GM19468 (cell line): Measurements from ENCODE around the gene LRP5.
A peak's percentile ranks its signal among the peaks of the same experiment; 100 is the strongest.
"Not testable (repeated sequence)": the region's sequence is repeated elsewhere in the genome, so short reads cannot be mapped to it uniquely, and the experiment has no call there.

ENCODE experiments used
- ATAC-seq: cut with Tn5 transposase; IDR thresholded peaks from one replicate; pipeline ENCODE4 v1.9.1; 2021; ENCODE audit warnings: mild to moderate bottlenecking, moderate library complexity, moderate number of reproducible peaks; ENCODE audit not compliant: unreplicated experiment; ENCODE audit errors: extremely low read depth

Gene LRP5

DNA sequence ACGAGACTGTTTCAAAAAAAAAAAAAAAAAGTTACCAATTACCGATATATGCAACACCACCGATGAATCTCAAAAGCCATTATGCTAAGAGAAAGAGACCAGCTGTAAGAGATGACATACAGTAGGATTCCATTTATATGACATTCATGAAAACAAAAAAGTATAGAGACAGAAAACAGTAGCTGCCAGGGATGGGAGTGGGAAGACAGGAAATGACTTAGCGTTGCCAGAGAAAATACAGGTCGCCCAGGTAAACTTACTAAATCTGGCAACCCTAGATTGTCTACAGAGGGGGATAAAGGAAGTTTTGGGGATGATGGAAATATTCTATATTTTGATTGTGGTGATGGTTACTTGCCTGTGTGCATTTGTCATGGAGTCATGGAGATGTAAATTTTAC is 32.7 kb upstream of the LRP5 start:
- no peak for ATAC-seq

DNA sequence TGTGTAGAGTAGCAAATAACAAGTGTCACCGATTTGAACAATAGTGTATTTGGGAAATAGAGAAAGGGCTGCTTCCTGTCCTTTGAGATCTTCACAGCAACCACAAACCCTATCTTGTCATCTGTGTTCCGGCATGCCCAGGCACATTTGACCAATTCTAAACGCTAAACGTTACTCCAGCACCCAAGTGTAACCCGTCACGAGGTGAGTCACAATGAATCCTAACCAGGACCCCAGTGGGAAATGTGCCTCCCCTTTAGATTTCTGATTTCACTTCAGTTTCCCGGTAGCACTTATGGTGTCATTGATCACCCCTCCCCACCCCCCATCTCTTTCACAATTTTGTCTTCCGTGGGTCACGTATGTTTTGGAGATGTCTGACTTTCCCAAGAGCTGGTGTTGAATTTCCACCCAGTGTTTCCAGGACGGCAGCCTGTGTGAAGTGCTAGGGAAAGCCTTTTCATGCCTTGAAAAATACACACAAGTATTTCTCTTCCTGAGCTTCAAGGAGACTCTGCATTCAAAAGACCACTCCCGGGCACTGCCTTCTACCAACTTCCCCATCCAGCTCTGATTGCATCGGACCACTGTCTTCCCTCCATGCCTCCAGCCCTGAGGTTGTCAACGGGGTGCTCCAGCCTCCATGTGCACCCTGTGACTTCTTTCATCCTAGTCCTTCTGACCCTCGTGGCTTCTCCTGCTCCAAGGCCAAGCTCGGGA is 30.1 kb upstream of the LRP5 start:
- ATAC-seq: peak; percentile 63

- ATAC-seq: no peak
Measured at GRCh38 chr11:68282861-68283230, 29.5 kb upstream of the LRP5 start.

DNA sequence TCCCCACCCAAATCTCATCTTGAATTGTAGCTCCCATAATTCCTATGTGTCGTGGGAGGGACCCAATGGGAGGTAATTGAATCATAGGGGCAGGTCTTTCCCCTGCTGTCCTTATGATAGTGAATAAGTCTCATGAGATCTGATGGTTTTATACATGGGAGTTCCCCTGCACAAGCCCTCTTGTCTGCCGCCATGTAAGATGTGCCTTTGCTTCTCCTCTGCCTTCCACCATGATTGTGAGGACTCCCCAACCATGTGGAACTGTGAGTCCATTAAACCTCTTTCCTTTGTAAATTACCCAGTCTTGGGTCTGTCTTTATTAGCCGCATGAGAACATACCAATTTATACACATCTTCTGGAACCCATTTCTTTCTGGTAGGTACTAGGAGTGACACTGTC is 27.8 kb upstream of the LRP5 start:
- not testable (repeated sequence) for ATAC-seq

GRCh38 chr11:68287419-68287818 is 25.0 kb upstream of the LRP5 start:
- no peak for ATAC-seq

- ATAC-seq: no peak
Measured at GRCh38 chr11:68289456-68289855, 22.9 kb upstream of the LRP5 start.

- ATAC-seq: no peak
Measured at GRCh38 chr11:68293708-68294107, 18.7 kb upstream of the LRP5 start.

DNA sequence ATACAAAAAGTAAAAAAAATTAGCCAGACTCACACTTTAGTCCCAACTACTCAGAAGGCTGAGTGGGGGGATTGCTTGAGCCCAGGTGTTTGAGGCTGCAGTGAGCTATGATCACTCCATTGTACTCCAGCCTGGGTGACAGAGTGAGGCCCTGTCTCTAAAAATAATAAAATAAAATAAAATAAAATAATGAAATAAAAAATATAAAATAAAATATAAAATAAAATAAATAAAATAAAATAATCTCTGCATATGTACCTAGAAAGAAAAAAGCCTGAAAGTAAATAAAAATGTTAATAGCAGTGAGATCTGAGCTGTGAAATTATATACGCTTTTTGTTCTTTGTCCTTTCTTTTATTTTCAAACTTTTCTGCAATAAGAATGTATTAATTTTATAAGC is 17.1 kb upstream of the LRP5 start:
- no peak for ATAC-seq

- ATAC-seq: no peak
Measured at GRCh38 chr11:68295940-68296339, 16.5 kb upstream of the LRP5 start.

DNA sequence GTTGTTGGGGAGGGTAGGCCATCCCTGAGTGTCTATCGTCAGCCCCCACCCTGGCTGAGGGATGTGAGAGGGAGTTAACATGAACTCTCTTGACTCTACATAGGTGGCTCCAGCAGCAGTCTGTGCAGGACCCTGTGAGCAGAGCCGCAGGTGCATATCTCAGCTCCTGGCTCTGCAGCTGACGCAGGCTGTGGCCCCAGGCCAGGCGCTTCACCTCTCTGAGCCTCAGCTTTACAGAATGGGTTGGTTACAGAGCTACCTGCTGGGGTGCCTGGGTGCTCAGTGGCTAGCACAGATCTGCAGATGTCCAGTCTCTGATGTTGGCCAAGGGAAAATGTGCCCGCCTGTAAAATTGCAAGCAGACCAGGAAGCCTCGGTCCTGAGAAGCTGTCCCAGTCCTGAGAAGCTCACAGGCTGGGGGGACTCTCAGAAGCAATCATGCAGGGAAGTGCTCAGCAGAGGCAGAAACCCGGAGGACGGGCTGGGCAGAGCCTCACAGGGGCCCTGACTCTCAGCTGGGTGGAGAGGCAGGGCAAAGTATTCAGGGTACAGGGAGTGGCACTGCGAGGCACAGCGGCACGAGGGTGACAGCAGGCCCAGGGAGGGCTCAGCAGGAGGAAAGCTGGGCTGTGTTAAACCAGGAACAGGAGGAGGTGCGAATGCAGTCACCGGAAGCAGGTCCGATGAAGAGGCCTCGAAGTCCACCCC is 15.9 kb upstream of the LRP5 start:
- no peak for ATAC-seq

GRCh38 chr11:68297052-68297378 is 15.4 kb upstream of the LRP5 start:
- ATAC-seq: no peak

- no peak for ATAC-seq
Measured at GRCh38 chr11:68297494-68297811, 14.9 kb upstream of the LRP5 start.

DNA sequence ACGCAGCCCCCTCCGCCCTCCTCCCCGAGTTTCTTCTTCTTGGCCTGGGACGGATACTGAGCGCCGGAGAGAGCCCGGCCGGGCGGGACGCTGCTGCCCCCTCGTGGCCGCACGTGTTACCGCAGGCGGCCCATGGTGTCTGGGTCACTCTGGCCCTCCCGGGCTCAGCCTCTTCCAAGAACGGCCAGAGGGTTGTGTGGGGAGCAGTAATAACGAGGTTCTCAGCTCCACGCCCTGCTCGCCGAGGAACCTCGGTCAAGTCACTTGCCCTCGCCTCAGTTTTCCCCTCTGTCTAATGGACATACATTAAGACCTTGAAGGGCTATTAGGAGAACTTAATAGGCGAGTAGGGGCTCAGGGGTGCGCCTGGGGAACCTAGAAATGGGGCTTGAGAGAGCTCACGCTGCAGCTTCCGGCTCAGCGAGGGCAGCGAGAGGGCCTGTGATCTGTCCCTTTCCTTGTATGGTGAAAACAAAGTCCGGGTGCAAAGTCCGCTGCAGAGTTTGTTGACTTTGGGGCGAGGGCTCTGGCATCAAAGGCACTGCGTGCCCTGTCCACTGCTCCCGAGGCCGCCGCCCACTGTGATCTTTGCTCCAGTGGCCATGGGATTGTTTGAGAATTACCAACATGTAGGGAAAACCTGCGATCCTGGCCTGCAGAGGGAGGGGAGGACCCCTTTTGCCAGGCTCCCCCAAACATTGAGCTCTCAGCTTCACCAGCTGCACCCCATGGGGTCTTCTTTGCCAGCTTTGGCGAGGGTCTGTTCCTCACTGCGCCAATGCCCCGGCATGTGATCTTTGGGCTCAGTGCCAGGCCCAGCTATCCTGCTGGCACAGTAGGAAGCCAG is 14.4 kb upstream of the LRP5 start:
- no peak for ATAC-seq

DNA sequence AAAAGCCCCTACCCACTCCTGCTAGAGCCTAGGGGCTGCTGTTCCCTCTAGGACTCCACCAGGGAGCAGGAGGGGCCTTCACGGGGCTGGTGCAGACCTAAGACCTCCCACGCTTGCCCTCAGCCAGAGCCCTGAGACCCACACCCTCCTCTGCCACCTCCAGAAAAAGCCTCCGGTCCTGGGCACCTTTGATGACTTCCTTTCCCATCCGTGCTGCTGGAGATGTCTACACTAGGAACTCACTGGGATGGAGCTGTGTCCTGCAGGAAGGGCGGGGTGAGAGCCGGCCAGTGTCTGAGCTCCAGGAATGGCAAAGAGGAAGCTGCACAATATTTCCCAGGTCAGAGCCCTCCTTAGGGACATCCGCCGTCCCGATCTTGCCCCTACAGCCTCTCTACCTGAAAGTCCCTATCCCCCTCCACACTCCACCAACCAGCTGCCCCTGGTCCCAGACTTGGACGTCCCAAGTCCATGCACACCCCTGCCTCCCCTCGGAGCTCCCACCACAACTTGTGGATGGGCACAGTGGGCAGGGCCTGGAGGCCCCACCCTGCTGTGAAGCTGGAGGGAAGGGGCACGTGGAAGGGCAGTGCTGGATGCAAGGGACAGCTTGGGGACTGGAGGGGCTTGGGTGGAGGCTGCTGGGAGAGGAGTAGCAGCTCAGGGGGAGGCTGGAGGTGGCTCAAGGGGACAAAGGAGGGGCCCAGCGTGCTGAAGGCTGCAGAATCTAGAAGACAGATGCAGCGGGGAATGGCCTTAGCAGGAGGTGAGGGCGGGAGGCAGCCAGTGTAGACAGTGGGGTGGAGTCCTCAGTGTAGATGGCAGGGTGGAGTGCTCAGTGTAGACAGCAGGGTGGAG is 13.5 kb upstream of the LRP5 start:
- no peak for ATAC-seq

DNA sequence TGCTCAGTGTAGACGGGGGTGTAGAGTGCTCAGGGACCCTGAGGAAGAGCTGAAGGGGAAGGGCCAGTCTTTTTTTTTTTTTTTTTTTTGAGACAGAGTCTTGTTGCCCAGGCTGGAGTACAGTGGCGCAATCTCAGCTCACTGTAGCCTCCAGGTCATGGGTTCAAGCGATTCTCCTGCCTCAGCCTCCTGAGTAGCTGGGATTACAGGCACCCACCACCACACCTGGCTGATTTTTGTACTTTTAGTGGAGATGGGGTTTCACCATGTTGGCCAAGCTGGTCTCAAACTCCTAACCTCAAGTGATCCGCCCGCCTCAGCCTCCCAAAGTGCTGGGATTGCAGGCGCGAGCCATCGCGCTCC is 12.9 kb upstream of the LRP5 start:
- not testable (repeated sequence) for ATAC-seq

DNA sequence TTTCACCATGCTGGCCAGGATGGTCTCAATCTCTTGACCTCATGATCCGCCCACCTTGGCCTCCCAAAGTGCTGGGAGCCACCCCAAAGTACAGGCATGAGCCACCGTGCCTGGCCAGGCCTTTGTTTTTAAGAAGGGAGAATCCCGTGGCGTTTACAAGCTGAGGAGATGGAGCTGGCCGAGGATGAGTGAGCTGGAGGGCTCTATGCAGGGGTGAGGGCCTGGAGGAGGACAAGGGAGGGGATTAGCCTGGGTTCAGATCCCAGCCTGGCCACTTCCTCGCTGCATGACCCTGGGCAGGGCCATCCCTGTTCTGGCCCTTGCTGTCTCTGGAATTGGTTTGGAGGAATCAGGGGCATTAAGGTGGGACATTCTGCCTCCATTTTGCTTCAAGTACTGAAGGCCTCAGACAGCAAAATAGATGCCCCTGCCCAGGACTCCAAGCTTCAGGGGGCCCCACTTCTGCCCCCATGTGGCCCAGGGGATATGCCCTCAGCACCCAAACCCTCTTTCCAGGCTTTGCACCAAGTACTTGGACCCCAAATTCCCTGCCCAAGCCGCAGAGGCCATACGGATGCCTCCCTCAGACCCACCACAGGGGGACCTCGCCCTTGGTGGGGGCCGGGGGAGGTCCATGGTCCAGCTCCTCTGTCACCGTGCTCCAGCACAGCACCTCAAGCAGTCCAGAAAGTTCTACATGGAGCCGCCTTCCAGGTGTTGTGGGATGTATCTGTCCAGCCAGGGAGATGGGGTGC is 12.1 kb upstream of the LRP5 start:
- no peak for ATAC-seq

GRCh38 chr11:68302256-68302655 is 10.1 kb upstream of the LRP5 start:
- no peak for ATAC-seq

- no peak for ATAC-seq
Measured at GRCh38 chr11:68302670-68303069, 9.7 kb upstream of the LRP5 start.

- no peak for ATAC-seq
Measured at GRCh38 chr11:68303083-68303482, 9.3 kb upstream of the LRP5 start.
